ENCODE results near the gene HADHB. TPM values are rescaled to one million over a fixed set of nuclear protein-coding genes. Genes with fewer than 3 reads are reported as not detected.
"Not testable (repeated sequence)": the region's sequence is repeated elsewhere in the genome, so short reads cannot be mapped to it uniquely, and the experiment has no call there.

The HADHB gene
- total RNA-seq, 1 donor from 2014 or later, result 1,332 TPM

- no peaks in the 10 kb centered on the region for H3K4me1 ChIP-seq
- no peaks in the 10 kb centered on the region for H3K27me3 ChIP-seq (ENCODE audit: low read depth)
- DNase-seq, result no peak
- no peak for TF ChIP-seq CTCF (IDR thresholded peaks at IDR 0.05; ENCODE audit: borderline replicate concordance)
- H3K27ac ChIP-seq (replicated peaks), result no peak overlapping the region
- no peaks in the 10 kb centered on the region for H3K36me3 ChIP-seq
- no peak overlapping the region for H3K4me3 ChIP-seq
- H3K9me3 ChIP-seq (replicated peaks), result no peaks in the 10 kb centered on the region
- intact Hi-C loops (cut with micrococcal nuclease), result no loop called here
Measured at GRCh38 chr2:26318950-26319349, 74.2 kb downstream of the HADHB start.

DNA sequence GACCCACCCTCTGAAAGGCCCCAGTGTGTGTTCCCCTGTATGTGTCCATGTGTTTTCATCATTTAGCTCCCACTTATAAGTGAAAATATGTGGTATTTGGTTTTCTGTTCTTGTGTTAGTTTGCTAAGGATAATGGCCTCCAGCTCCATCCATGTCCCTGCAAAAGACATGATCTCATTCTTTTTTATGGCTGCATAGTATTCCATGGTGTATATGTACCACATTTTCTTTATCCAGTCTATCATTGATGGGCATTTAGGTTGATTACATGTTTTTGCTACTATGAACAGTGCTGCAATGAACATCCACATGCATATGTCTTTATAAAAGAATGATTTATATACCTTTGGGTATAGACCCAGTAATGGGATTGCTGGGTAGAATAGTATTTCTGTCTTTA, 79.7 kb downstream of the HADHB start:
- not testable (repeated sequence) for H3K36me3 ChIP-seq; DNase-seq; H3K27me3 ChIP-seq (ENCODE audit: low read depth); H3K9me3 ChIP-seq (replicated peaks); H3K4me3 ChIP-seq; H3K27ac ChIP-seq (replicated peaks); H3K4me1 ChIP-seq
- intact Hi-C loops (cut with micrococcal nuclease), result loop anchor here (10.0 kb wide), 1 partner anchor 90 kb away; no protein-coding TSS in a partner anchor

DNA sequence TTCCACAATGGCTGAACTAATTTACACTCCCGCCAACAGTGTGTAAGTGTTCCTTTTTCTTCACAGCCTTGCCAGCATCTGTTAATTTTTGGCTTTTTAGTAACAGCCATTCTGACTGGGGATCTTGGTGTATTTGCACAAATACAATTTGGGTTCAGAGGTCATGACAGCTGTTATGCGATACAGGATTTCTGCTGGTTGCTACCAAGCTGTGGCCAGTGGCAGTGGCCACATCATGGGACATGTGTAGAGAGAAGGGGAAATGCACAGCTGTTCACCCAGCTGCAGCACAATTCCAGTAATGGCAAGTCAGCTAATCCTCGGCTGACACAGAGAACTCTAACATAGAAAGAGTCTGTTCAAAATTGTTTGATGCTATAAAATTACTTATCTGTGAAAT, 80.2 kb downstream of the HADHB start:
- Histone ChIP-seq H3K27ac (replicated peaks) (no peak overlapping the region), H3K9me3 (replicated peaks) (no peaks in the 10 kb centered on the region), H3K27me3 (ENCODE audit: low read depth) (no peaks in the 10 kb centered on the region), H3K4me1 (no peaks in the 10 kb centered on the region), H3K36me3 (no peaks in the 10 kb centered on the region), H3K4me3 (no peak overlapping the region)
- intact Hi-C loops (cut with micrococcal nuclease), result loop anchor here (10.0 kb wide), 1 partner anchor 90 kb away; no protein-coding TSS in a partner anchor
- no peak for TF ChIP-seq CTCF (IDR thresholded peaks at IDR 0.05; ENCODE audit: borderline replicate concordance)
- no peak for DNase-seq

- Histone ChIP-seq H3K4me3 (no peak overlapping the region), H3K36me3 (no peaks in the 10 kb centered on the region), H3K4me1 (no peaks in the 10 kb centered on the region), H3K27me3 (ENCODE audit: low read depth) (no peaks in the 10 kb centered on the region), H3K27ac (replicated peaks) (no peak overlapping the region), H3K9me3 (replicated peaks) (no peaks in the 10 kb centered on the region)
- intact Hi-C loops (cut with micrococcal nuclease), result loop anchor here (10.0 kb wide), 1 partner anchor 91 kb away; no protein-coding TSS in a partner anchor
- no peak for DNase-seq
- TF ChIP-seq CTCF (IDR thresholded peaks at IDR 0.05; ENCODE audit: borderline replicate concordance), result no peak
Measured at GRCh38 chr2:26325851-26326250, 81.1 kb downstream of the HADHB start.

DNA sequence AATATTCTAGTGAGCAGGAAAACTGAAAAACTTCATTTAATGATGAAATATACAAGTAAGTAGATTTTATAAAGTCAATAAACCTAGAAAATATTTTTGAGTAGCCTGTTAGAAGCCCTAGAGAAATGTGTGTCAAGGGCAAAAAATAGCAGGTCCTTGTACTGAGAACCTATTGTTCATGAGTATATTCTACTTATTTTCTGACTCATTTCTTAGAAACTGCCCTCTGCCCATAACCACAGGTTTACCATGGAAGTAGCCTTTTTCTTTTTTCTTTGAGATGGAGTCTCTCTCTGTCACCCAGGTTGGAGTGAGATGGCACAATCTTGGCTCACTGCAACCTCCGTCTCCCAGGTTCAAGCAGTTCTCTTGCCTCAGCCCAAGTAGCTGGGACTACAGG, 81.8 kb downstream of the HADHB start:
- no peak for DNase-seq
- H3K27ac ChIP-seq (replicated peaks), result no peak overlapping the region
- no peaks in the 10 kb centered on the region for H3K4me1 ChIP-seq
- H3K9me3 ChIP-seq (replicated peaks), result no peaks in the 10 kb centered on the region
- no peak overlapping the region for H3K4me3 ChIP-seq
- intact Hi-C loops (cut with micrococcal nuclease), result loop anchor here (10.0 kb wide), 1 partner anchor 92 kb away; no protein-coding TSS in a partner anchor
- H3K27me3 ChIP-seq (ENCODE audit: low read depth), result no peaks in the 10 kb centered on the region
- H3K36me3 ChIP-seq, result no peaks in the 10 kb centered on the region
- no peak for TF ChIP-seq CTCF (IDR thresholded peaks at IDR 0.05; ENCODE audit: borderline replicate concordance)

GRCh38 chr2:26327291-26328272, 82.8 kb downstream of the HADHB start:
- intact Hi-C loops (cut with micrococcal nuclease), result loop anchor here (10.0 kb wide), 1 partner anchor 93 kb away; no protein-coding TSS in a partner anchor
- TF ChIP-seq CTCF (IDR thresholded peaks at IDR 0.05; ENCODE audit: borderline replicate concordance), result no peak

DNA sequence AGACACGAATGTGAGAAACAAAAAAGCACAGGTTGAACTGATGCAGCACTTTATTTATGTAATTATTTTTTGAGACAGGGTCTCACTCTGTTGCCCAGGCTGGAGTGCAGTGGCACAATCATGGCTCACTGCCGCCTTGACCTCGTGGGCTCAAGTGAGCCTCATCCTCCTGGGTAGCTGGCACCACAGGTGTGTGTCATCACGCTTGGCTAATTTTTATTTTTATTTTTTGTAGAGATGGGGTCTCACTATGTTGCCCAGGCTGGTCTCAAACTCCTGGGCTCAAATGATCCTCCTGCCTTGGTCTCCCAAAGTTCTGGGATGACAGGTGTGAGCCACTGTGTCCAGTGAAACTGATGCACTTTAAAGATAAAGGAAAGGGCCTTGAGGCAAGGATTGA, 84.3 kb downstream of the HADHB start:
- H3K27me3 ChIP-seq (ENCODE audit: low read depth); H3K36me3 ChIP-seq; DNase-seq; H3K27ac ChIP-seq (replicated peaks); H3K4me1 ChIP-seq; H3K4me3 ChIP-seq; H3K9me3 ChIP-seq (replicated peaks): not testable (repeated sequence)
- intact Hi-C loops (cut with micrococcal nuclease), result loop anchor here (10.0 kb wide), 1 partner anchor 94 kb away; no protein-coding TSS in a partner anchor

More at GRCh38 chr2:26327291-26328272, 82.8 kb downstream of the HADHB start:
- no peaks in the 10 kb centered on the region for H3K4me1 ChIP-seq
- no peak overlapping the region for H3K4me3 ChIP-seq
- no peak overlapping the region for H3K27ac ChIP-seq (replicated peaks)
- H3K27me3 ChIP-seq (ENCODE audit: low read depth), result no peaks in the 10 kb centered on the region
- H3K36me3 ChIP-seq, result no peaks in the 10 kb centered on the region
- no peak for DNase-seq
- H3K9me3 ChIP-seq (replicated peaks), result no peaks in the 10 kb centered on the region

Data from left ventricle myocardium inferior (tissue), 1 donor.